ENCODE measurements around the gene KRTAP3-1. TPM values are rescaled to one million over a fixed set of nuclear protein-coding genes. Genes with fewer than 3 reads are reported as not detected.
"Not testable (repeated sequence)": the region's sequence is repeated elsewhere in the genome, so short reads cannot be mapped to it uniquely, and the experiment has no call there.

KRTAP3-1 gene
- total RNA-seq, 2 experiments from 2014 or later: not detected

- CTCF ChIA-PET; H3K9me3 Mint-ChIP-seq (ENCODE audit: insufficient read depth); DNase-seq; H3K4me3 Mint-ChIP-seq; H3K4me1 Mint-ChIP-seq (ENCODE audit: low read depth); H3K27ac Mint-ChIP-seq; H3K27me3 Mint-ChIP-seq (ENCODE audit: low read depth); ATAC-seq; POLR2A ChIA-PET; H3K36me3 Mint-ChIP-seq (ENCODE audit: low read depth): not testable (repeated sequence)
Observed at GRCh38 chr17:41034346-41034935, 25.5 kb upstream of the KRTAP3-1 start, which contains the start of gene KRTAP1-3. Gene KRTAP1-3 (minus strand): TSS chr17:41034874. CDS start chr17:41034821, 53 bp downstream.

- Mint-ChIP-seq H3K4me3 (no peak within 1 kb of the TSS), H3K36me3 (ENCODE audit: low read depth) (no peaks in the 10 kb centered on the region), H3K9me3 (ENCODE audit: insufficient read depth) (no peaks in the 10 kb centered on the region), H3K4me1 (ENCODE audit: low read depth) (peaks cover 2% of the 10 kb centered on the region), H3K27ac (no peak within 1 kb of the TSS), H3K27me3 (ENCODE audit: low read depth) (peaks cover 10% of the 10 kb centered on the region)
- no peak for DNase-seq
- CTCF ChIA-PET: no interaction called here
- ATAC-seq: no peak
- POLR2A ChIA-PET: no interaction called here
Observed at GRCh38 chr17:41029633-41030245, 20.8 kb upstream of the KRTAP3-1 start, which contains the start of gene KRTAP1-4. Gene KRTAP1-4 (minus strand): TSS chr17:41030195. CDS start chr17:41030078, 117 bp downstream.

DNA sequence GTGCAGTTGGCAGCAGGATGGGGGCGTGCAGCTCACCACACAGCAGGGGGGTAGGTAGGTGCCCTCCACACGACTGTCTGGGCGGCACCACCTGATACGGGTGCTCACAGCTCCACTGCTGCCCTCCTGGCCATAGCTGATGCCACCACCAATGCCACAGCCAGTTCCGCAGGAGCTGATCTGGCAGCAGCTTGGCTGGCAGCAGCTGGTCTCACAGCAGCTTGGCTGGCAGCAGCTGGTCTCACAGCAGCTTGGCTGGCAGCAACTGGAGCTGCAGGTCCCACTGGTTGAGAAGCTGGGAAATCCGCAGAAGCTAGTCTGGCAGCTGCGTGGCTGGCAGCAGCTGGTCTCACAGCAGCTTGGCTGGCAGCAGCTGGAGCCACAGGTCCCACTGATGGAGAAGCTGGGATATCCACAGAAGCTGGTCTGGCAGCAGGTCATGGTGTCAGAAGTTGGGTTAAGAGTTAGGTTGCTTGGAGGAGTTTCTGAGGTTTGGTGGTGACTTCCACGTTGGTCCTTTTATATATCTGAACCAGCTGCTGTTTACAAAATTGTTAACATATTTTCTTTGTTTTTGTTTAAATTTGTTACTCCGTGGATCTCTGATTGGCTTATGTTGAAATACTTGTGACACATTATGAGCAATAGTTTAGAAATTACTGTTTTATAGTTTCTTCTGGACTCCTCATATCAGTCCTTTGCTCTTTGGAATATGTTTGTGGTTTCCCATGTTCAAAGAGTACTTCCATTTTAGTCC is 18.0 kb upstream of the KRTAP3-1 start, which contains the start of gene KRTAP1-5:
TSS of gene KRTAP1-5 (minus strand) at position 494 of the 757 bp plus-strand sequence. CDS start at position 441, 53 bp downstream.
- H3K27me3 Mint-ChIP-seq (ENCODE audit: low read depth): peaks cover 20% of the 10 kb centered on the region
- ChIA-PET CTCF (no interaction called here), POLR2A (no interaction called here)
- H3K9me3 Mint-ChIP-seq (ENCODE audit: insufficient read depth): no peaks in the 10 kb centered on the region
- H3K27ac Mint-ChIP-seq: no peak within 1 kb of the TSS
- no peak for DNase-seq
- H3K4me1 Mint-ChIP-seq (ENCODE audit: low read depth): peaks cover 4% of the 10 kb centered on the region
- H3K36me3 Mint-ChIP-seq (ENCODE audit: low read depth): no peaks in the 10 kb centered on the region
- ATAC-seq: no peak
- no peak within 1 kb of the TSS for H3K4me3 Mint-ChIP-seq

GRCh38 chr17:41024697-41025096 is 15.8 kb upstream of the KRTAP3-1 start:
- ATAC-seq (no peak), DNase-seq (no peak)
- POLR2A ChIA-PET: no interaction called here
- CTCF ChIA-PET: interaction anchor here (0.9 to 1.5 kb wide), 3 partner anchors 9 to 221 kb away, joined by 3 read pairs; no protein-coding TSS in a partner anchor
- no peaks in the 10 kb centered on the region for H3K9me3 Mint-ChIP-seq (ENCODE audit: insufficient read depth)
- H3K36me3 Mint-ChIP-seq (ENCODE audit: low read depth): no peaks in the 10 kb centered on the region
- H3K27me3 Mint-ChIP-seq (ENCODE audit: low read depth): peaks cover 19% of the 10 kb centered on the region
- no peak overlapping the region for H3K4me3 Mint-ChIP-seq
- H3K4me1 Mint-ChIP-seq (ENCODE audit: low read depth): peaks cover 4% of the 10 kb centered on the region
- no peak overlapping the region for H3K27ac Mint-ChIP-seq

DNA sequence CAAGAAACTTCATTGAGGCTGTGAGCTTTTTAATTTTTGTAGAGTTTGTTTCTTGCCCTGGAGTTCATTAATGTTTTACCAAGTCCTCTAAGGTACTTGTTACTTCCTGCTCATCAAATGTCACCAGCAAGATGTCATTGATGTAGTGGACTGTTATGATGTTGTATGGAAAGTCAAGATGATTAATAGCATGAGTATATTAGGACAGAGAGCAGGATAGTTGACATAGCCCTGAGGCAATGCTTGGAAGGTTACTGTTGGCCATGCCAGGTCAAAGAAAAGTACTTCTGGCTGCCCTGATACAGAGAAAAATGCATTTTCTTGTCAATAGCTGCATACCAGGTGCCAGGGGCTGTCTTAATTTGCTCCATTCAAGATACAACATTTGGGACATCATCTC is 11.4 kb upstream of the KRTAP3-1 start:
- Mint-ChIP-seq H3K27me3 (ENCODE audit: low read depth) (peaks cover 14% of the 10 kb centered on the region), H3K4me1 (ENCODE audit: low read depth) (peaks cover 4% of the 10 kb centered on the region), H3K9me3 (ENCODE audit: insufficient read depth) (no peaks in the 10 kb centered on the region), H3K4me3 (no peak overlapping the region), H3K27ac (no peak overlapping the region), H3K36me3 (ENCODE audit: low read depth) (no peaks in the 10 kb centered on the region)
- ATAC-seq: no peak
- ChIA-PET POLR2A (no interaction called here), CTCF (interaction anchor here (1.0 kb wide), 1 partner anchor 111 kb away, joined by 3 read pairs; no protein-coding TSS in a partner anchor)
- no peak for DNase-seq

DNA sequence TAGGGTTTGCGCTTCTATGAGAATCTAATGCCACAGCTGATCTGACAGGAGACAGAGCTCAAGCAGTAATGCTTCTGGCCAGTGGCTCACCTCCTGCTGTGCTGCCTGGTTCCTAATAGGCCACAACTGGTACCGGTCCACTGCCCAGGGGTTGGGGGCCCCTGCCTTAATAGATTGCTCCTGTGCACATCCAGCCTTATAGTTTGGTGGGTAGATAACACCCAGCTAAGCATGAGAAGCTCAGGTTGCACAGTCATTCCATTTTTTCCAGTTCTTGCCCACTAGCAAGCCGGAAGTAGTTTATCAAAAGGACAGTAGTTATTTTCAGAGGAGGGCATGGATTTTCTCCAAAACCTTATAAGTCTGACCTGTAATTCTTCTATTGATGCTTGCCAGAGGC is 10.5 kb upstream of the KRTAP3-1 start:
- DNase-seq: no peak
- CTCF ChIA-PET: no interaction called here
- POLR2A ChIA-PET: no interaction called here
- H3K9me3 Mint-ChIP-seq (ENCODE audit: insufficient read depth): no peaks in the 10 kb centered on the region
- peaks cover 15% of the 10 kb centered on the region for H3K27me3 Mint-ChIP-seq (ENCODE audit: low read depth)
- ATAC-seq: no peak
- H3K4me3 Mint-ChIP-seq: no peak overlapping the region
- no peaks in the 10 kb centered on the region for H3K4me1 Mint-ChIP-seq (ENCODE audit: low read depth)
- no peak overlapping the region for H3K27ac Mint-ChIP-seq
- H3K36me3 Mint-ChIP-seq (ENCODE audit: low read depth): no peaks in the 10 kb centered on the region

GRCh38 chr17:41018541-41018940 is 9.6 kb upstream of the KRTAP3-1 start:
- no peaks in the 10 kb centered on the region for H3K4me1 Mint-ChIP-seq (ENCODE audit: low read depth)
- H3K9me3 Mint-ChIP-seq (ENCODE audit: insufficient read depth): no peaks in the 10 kb centered on the region
- ChIA-PET POLR2A (no interaction called here), CTCF (no interaction called here)
- ATAC-seq (no peak), DNase-seq (no peak)
- H3K4me3 Mint-ChIP-seq: no peak overlapping the region
- H3K27ac Mint-ChIP-seq: no peak overlapping the region
- no peaks in the 10 kb centered on the region for H3K36me3 Mint-ChIP-seq (ENCODE audit: low read depth)
- H3K27me3 Mint-ChIP-seq (ENCODE audit: low read depth): peaks cover 12% of the 10 kb centered on the region

GRCh38 chr17:41016578-41017215 is 7.8 kb upstream of the KRTAP3-1 start:
- Mint-ChIP-seq H3K4me3 (no peak overlapping the region), H3K36me3 (ENCODE audit: low read depth) (no peaks in the 10 kb centered on the region), H3K27ac (no peak overlapping the region), H3K9me3 (ENCODE audit: insufficient read depth) (no peaks in the 10 kb centered on the region), H3K4me1 (ENCODE audit: low read depth) (no peaks in the 10 kb centered on the region), H3K27me3 (ENCODE audit: low read depth) (peaks cover 10% of the 10 kb centered on the region)
- no peak for ATAC-seq
- ChIA-PET CTCF (interaction anchor here (1.5 kb wide), 1 partner anchor 8 kb away, joined by 3 read pairs; no protein-coding TSS in a partner anchor), POLR2A (no interaction called here)
- no peak for DNase-seq

GRCh38 chr17:41015454-41015853 is 6.5 kb upstream of the KRTAP3-1 start:
- Mint-ChIP-seq H3K4me3 (no peak overlapping the region), H3K36me3 (ENCODE audit: low read depth) (no peaks in the 10 kb centered on the region), H3K27ac (no peak overlapping the region), H3K27me3 (ENCODE audit: low read depth) (peaks cover 8% of the 10 kb centered on the region), H3K9me3 (ENCODE audit: insufficient read depth) (no peaks in the 10 kb centered on the region), H3K4me1 (ENCODE audit: low read depth) (no peaks in the 10 kb centered on the region)
- ChIA-PET CTCF (interaction anchor here (1.5 kb wide), 1 partner anchor 9 kb away, joined by 3 read pairs; no protein-coding TSS in a partner anchor), POLR2A (no interaction called here)
- ATAC-seq (no peak), DNase-seq (no peak)

GRCh38 chr17:41013606-41014005 is 4.7 kb upstream of the KRTAP3-1 start:
- Mint-ChIP-seq H3K4me1 (ENCODE audit: low read depth) (no peaks in the 10 kb centered on the region), H3K36me3 (ENCODE audit: low read depth) (no peaks in the 10 kb centered on the region), H3K9me3 (ENCODE audit: insufficient read depth) (no peaks in the 10 kb centered on the region), H3K27me3 (ENCODE audit: low read depth) (peaks cover 10% of the 10 kb centered on the region), H3K4me3 (no peak overlapping the region), H3K27ac (no peak overlapping the region)
- POLR2A ChIA-PET: no interaction called here
- CTCF ChIA-PET: no interaction called here
- no peak for ATAC-seq
- no peak for DNase-seq

GRCh38 chr17:41013181-41013580 is 4.3 kb upstream of the KRTAP3-1 start:
- H3K4me3 Mint-ChIP-seq: no peak overlapping the region
- peaks cover 10% of the 10 kb centered on the region for H3K27me3 Mint-ChIP-seq (ENCODE audit: low read depth)
- POLR2A ChIA-PET: no interaction called here
- no peaks in the 10 kb centered on the region for H3K4me1 Mint-ChIP-seq (ENCODE audit: low read depth)
- CTCF ChIA-PET: no interaction called here
- H3K27ac Mint-ChIP-seq: no peak overlapping the region
- H3K36me3 Mint-ChIP-seq (ENCODE audit: low read depth): no peaks in the 10 kb centered on the region
- no peaks in the 10 kb centered on the region for H3K9me3 Mint-ChIP-seq (ENCODE audit: insufficient read depth)
- ATAC-seq: no peak
- DNase-seq: no peak
